HG03159 (cell line): ENCODE measurements around the gene FABP6.
"Not testable (repeated sequence)": the region's sequence is repeated elsewhere in the genome, so short reads cannot be mapped to it uniquely, and the experiment has no call there.

ENCODE experiments used
- ATAC-seq: cut with Tn5 transposase; IDR thresholded peaks from one replicate; pipeline ENCODE4 v1.9.1; 2021; ENCODE audit warnings: mild to moderate bottlenecking, moderate library complexity; ENCODE audit not compliant: unreplicated experiment

Gene FABP6

GRCh38 chr5:160229190-160229742, at the start of gene FABP6:
TSS of gene FABP6 (plus strand) at chr5:160229506. CDS start at chr5:160229558, 52 bp downstream.
- ATAC-seq, result no peak

- no peak for ATAC-seq
These were observed 48.4 kb upstream of the FABP6 start for GRCh38 chr5:160180931-160181330.

GRCh38 chr5:160181965-160182622, 47.2 kb upstream of the FABP6 start:
- ATAC-seq, result no peak

GRCh38 chr5:160183075-160183474, 46.2 kb upstream of the FABP6 start:
- ATAC-seq, result no peak

GRCh38 chr5:160185626-160186360, 43.5 kb upstream of the FABP6 start:
- ATAC-seq, result no peak

- no peak for ATAC-seq
These were observed 42.8 kb upstream of the FABP6 start for GRCh38 chr5:160186480-160186879.

GRCh38 chr5:160187091-160187490, 42.2 kb upstream of the FABP6 start:
- no peak for ATAC-seq

GRCh38 chr5:160188141-160189015, 40.9 kb upstream of the FABP6 start:
- no peak for ATAC-seq

- no peak for ATAC-seq
These were observed 36.9 kb upstream of the FABP6 start for GRCh38 chr5:160192424-160192823.

- not testable (repeated sequence) for ATAC-seq
These were observed 36.2 kb upstream of the FABP6 start for GRCh38 chr5:160193076-160193475.

- ATAC-seq, result not testable (repeated sequence)
These were observed 35.5 kb upstream of the FABP6 start for GRCh38 chr5:160193790-160194189.

GRCh38 chr5:160197341-160198144, 31.8 kb upstream of the FABP6 start:
- ATAC-seq, result no peak

- ATAC-seq, result no peak
These were observed 31.2 kb upstream of the FABP6 start for GRCh38 chr5:160198146-160198545.

GRCh38 chr5:160198841-160199409, 30.4 kb upstream of the FABP6 start:
- peak; percentile 9 for ATAC-seq

GRCh38 chr5:160199410-160199911, 29.8 kb upstream of the FABP6 start:
- peak; percentile 95 for ATAC-seq

- no peak for ATAC-seq
These were observed 22.2 kb upstream of the FABP6 start for GRCh38 chr5:160207061-160207460.

GRCh38 chr5:160209917-160210316, 19.4 kb upstream of the FABP6 start:
- no peak for ATAC-seq

GRCh38 chr5:160210606-160211005, 18.7 kb upstream of the FABP6 start:
- ATAC-seq, result no peak

GRCh38 chr5:160211352-160211751, 18.0 kb upstream of the FABP6 start:
- no peak for ATAC-seq

GRCh38 chr5:160213537-160213936, 15.8 kb upstream of the FABP6 start:
- ATAC-seq, result no peak
